ACC112 (cell line): ENCODE data around the gene BZW1.

ENCODE experiments used
- H2AFZ ChIP-seq: fragments of 200-600 bp; sonication (generic); one replicate; pipeline ENCODE4 v1.6.0; 2017; ENCODE audit warnings: antibody characterized with exemption, low read length; ENCODE audit not compliant: unreplicated experiment
- H3K27ac ChIP-seq: fragments of 200-600 bp; sonication (generic); 2 replicates; pipeline ENCODE4 v1.5.1; 2014; ENCODE audit warnings: low read depth, mild to moderate bottlenecking, antibody characterized with exemption, low read length, moderate library complexity
- H3K27me3 ChIP-seq: fragments of 200-600 bp; sonication (generic); 2 replicates; pipeline ENCODE4 v1.6.1; 2014; ENCODE audit warnings: mild to moderate bottlenecking, antibody characterized with exemption, low read length, moderate library complexity, mixed read lengths; ENCODE audit not compliant: insufficient read depth
- H3K36me3 ChIP-seq: fragments of 200-600 bp; sonication (generic); 2 replicates; pipeline ENCODE4 v1.6.1; 2016; ENCODE audit warnings: mild to moderate bottlenecking, antibody characterized with exemption, low read length, moderate library complexity, mixed read lengths; ENCODE audit not compliant: insufficient read depth
- H3K4me1 ChIP-seq: fragments of 200-600 bp; sonication (generic); one replicate; pipeline ENCODE4 v1.6.1; 2016; ENCODE audit warnings: low read length, mixed read lengths; ENCODE audit not compliant: insufficient read depth, unreplicated experiment, control insufficient read depth
- H3K4me3 ChIP-seq: fragments of 200-600 bp; sonication (generic); 2 replicates; pipeline ENCODE4 v1.5.1; 2014; ENCODE audit warnings: mild to moderate bottlenecking, low read depth, low read length
- H3K79me2 ChIP-seq: fragments of 200-600 bp; sonication (generic); one replicate; pipeline ENCODE4 v1.6.0; 2016; ENCODE audit warnings: low read length; ENCODE audit not compliant: control insufficient read depth, unreplicated experiment, insufficient read depth

The BZW1 gene

DNA sequence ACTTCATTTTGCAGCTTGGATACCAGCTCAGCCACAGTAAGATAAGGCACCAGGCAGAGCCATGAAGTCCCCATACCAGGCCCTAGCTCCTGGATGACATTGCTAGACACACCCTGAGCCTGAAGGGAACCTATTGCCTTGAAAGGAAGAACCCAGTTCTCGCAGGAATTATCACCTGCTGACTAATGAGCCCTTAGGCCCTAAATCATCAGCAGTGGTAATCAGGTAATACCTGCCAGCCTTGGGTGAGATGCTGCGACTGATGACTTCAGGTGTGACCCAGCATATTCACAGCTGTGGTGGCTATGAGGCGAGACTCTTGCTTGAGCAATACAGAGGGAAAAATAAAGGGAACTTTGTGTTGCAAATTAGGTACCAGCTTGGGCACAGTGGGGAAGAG, 27.8 kb downstream of the BZW1 start:
- Histone ChIP-seq H2AFZ (no peak overlapping the region), H3K27me3 (no peaks in the 10 kb centered on the region), H3K36me3 (no peaks in the 10 kb centered on the region), H3K4me3 (no peak overlapping the region), H3K27ac (no peak overlapping the region), H3K4me1 (no peaks in the 10 kb centered on the region), H3K79me2 (no peaks in the 10 kb centered on the region)

DNA sequence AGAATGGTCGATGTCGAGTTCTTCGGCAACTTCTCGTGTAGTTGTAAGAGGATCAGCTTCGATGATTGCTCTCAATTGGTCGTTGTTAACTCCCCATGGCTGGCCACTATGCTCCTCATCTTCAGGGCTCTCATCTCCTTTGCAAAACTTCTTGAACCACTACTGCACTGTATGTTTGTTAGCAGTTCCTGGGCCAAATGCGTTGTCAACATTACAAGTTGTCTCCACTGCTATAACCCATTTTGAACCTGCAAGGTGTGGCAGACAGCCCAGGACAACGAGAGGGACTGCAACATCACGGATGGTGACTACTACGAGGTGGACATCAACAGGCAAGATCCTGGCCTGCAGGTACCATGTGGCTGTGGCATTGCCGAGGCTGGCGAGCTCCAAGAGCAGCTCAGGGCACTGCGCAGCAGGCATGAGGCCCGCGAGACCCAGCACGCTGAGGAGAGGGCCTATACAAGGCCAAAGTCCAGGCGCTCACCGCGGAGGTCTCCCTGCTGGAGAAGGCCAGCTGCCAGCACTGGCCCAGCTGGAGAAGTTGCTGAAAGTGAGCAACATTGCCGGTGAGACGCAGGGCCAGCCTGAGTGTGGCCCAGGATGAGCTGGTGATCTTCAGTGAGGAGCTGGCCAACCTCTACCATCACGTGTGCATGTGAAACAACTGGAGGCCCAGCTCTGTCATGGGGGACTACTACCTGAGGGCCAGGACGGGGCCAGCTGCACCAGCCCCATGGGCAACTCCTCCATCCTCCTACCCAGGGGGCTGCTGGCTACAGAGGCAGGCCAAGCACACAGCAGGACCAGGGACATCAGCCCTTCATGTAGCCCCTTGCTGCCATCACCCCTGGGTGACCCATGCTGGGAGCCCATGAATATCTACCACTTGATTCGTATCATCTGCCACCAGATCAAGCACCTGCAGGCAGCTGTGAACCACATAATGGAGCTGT, 32.6 kb downstream of the BZW1 start:
- H3K4me1 ChIP-seq = no peaks in the 10 kb centered on the region
- H3K4me3 ChIP-seq = no peak overlapping the region
- H3K27me3 ChIP-seq = no peaks in the 10 kb centered on the region
- no peak overlapping the region for H3K27ac ChIP-seq
- H2AFZ ChIP-seq = no peak overlapping the region
- H3K36me3 ChIP-seq = no peaks in the 10 kb centered on the region
- no peaks in the 10 kb centered on the region for H3K79me2 ChIP-seq

DNA sequence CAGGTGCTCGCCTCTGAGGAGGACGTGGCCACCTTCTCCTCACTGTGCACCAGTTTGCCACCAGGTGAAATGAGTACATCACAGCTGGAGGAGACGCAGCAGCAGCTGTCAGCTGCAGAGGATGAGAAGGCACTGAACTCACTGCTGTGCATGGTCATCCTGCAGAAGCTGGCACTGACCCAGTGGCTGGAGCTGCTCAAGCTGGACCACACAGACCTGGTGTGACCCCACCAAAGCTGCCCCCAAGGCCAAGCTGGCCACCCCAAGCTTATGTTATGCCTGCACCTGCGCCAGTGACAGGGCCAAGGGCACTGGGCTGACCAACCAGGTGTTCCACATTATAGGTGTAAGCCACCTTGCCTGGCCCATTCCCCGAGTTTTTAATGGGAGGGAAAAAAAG, 33.5 kb downstream of the BZW1 start:
- H3K27me3 ChIP-seq = no peaks in the 10 kb centered on the region
- no peaks in the 10 kb centered on the region for H3K4me1 ChIP-seq
- H2AFZ ChIP-seq = no peak overlapping the region
- H3K27ac ChIP-seq = no peak overlapping the region
- no peaks in the 10 kb centered on the region for H3K79me2 ChIP-seq
- no peak overlapping the region for H3K4me3 ChIP-seq
- H3K36me3 ChIP-seq = no peaks in the 10 kb centered on the region

GRCh38 chr2:200845669-200846325, 34.1 kb downstream of the BZW1 start:
- no peak overlapping the region for H3K27ac ChIP-seq

DNA sequence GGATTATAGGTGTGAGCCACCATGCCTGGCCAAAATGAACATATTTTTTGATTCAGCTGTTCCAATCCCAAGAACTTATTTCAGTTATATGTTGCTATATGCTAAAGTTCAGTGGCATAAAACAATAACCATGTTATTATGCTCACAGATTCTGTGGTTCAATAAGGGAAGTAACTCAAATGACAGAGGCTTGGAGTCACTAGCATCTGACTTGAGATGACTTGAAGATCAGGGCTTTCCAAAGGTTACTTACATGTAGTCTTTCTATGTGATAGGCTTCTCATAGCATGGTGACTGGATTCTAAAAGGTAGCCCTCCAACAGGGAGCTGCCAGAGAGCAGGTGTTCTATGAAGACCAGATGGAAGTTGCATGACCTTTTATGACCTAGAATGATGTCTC, 35.6 kb downstream of the BZW1 start:
- H3K36me3 ChIP-seq = peaks cover 13% of the 10 kb centered on the region
- no peaks in the 10 kb centered on the region for H3K4me1 ChIP-seq
- no peak overlapping the region for H2AFZ ChIP-seq
- no peak overlapping the region for H3K27ac ChIP-seq
- H3K79me2 ChIP-seq = no peaks in the 10 kb centered on the region
- no peaks in the 10 kb centered on the region for H3K27me3 ChIP-seq
- no peak overlapping the region for H3K4me3 ChIP-seq

More at GRCh38 chr2:200845669-200846325, 34.1 kb downstream of the BZW1 start:
- Histone ChIP-seq H2AFZ (no peak overlapping the region), H3K79me2 (no peaks in the 10 kb centered on the region), H3K4me1 (no peaks in the 10 kb centered on the region), H3K27me3 (no peaks in the 10 kb centered on the region), H3K36me3 (no peaks in the 10 kb centered on the region), H3K4me3 (no peak overlapping the region)

- H2AFZ ChIP-seq = no peak overlapping the region
- H3K79me2 ChIP-seq = no peaks in the 10 kb centered on the region
- H3K4me1 ChIP-seq = no peaks in the 10 kb centered on the region
- H3K4me3 ChIP-seq = no peak overlapping the region
- H3K27ac ChIP-seq = no peak overlapping the region
- H3K27me3 ChIP-seq = no peaks in the 10 kb centered on the region
- H3K36me3 ChIP-seq = peaks cover 20% of the 10 kb centered on the region
Observed at GRCh38 chr2:200847939-200848338, 36.2 kb downstream of the BZW1 start.

- H2AFZ ChIP-seq = no peak overlapping the region
Observed at GRCh38 chr2:200850512-200851256, 39.0 kb downstream of the BZW1 start.

DNA sequence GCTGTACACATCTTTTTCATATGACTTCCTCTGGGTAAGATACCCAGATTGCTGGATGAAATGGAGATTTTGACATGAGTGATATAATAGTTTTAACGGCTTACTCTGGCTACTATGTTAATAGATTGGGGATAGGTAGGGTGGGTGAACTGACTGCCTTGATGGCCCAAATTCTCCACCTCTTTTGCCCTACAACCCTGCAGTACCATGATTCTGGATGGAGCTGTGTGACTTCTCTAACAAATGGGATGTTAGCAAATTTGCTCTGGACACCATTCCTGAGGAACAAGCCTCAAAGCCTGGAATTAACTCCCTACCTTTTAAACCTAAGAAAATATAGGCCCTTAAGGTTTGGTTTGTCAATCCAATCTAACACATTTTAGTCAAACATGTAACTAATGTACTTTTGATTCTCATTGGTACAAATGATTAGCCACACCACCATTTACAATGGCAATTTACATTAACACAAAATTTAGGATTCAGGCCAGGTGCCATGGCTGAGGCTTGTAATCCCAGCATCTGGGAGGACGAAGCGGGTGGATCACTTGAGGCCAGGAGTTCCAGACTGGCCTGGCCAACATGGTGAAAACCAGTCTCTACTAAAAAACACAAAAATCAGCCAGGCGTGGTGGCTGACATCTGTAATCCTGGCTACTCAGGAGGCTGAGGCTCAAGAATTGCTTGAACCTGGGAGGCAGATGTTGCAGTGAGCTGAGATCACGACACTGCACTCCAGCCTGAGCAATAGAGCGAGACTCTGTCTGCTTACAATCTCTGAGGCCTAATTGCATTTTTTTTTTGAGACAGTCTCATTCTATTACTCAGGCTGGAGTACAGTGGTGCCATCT, 39.9 kb downstream of the BZW1 start:
- Histone ChIP-seq H3K36me3 (peaks cover 42% of the 10 kb centered on the region), H3K4me3 (no peak overlapping the region), H3K27me3 (no peaks in the 10 kb centered on the region), H3K4me1 (no peaks in the 10 kb centered on the region), H3K79me2 (peaks cover 5% of the 10 kb centered on the region), H2AFZ (no peak overlapping the region), H3K27ac (no peak overlapping the region)

More at GRCh38 chr2:200850512-200851256, 39.0 kb downstream of the BZW1 start:
- H3K36me3 ChIP-seq = peaks cover 35% of the 10 kb centered on the region
- no peak overlapping the region for H3K4me3 ChIP-seq
- H3K27me3 ChIP-seq = no peaks in the 10 kb centered on the region
- H3K4me1 ChIP-seq = no peaks in the 10 kb centered on the region
- no peaks in the 10 kb centered on the region for H3K79me2 ChIP-seq
- H3K27ac ChIP-seq = no peak overlapping the region

GRCh38 chr2:200852605-200853004, 40.9 kb downstream of the BZW1 start:
- Histone ChIP-seq H3K79me2 (peaks cover 15% of the 10 kb centered on the region), H3K4me3 (no peak overlapping the region), H3K4me1 (no peaks in the 10 kb centered on the region), H3K27ac (no peak overlapping the region), H2AFZ (no peak overlapping the region), H3K27me3 (no peaks in the 10 kb centered on the region), H3K36me3 (peaks cover 52% of the 10 kb centered on the region)

GRCh38 chr2:200856806-200857205, 45.1 kb downstream of the BZW1 start:
- peaks cover 28% of the 10 kb centered on the region for H3K4me1 ChIP-seq
- H3K27ac ChIP-seq = no peak overlapping the region
- H3K4me3 ChIP-seq = no peak overlapping the region
- no peaks in the 10 kb centered on the region for H3K27me3 ChIP-seq
- peaks cover 84% of the 10 kb centered on the region for H3K36me3 ChIP-seq
- H2AFZ ChIP-seq = no peak overlapping the region
- H3K79me2 ChIP-seq = peaks cover 57% of the 10 kb centered on the region
